GM18873 (cell line): ENCODE results near the gene AGTR1.
"Not testable (repeated sequence)": the region's sequence is repeated elsewhere in the genome, so short reads cannot be mapped to it uniquely, and the experiment has no call there.

Experiments used
- ATAC-seq: cut with Tn5 transposase; IDR thresholded peaks from one replicate; pipeline ENCODE4 v1.9.1; 2021; ENCODE audit warnings: mild to moderate bottlenecking, moderate library complexity, moderate number of reproducible peaks; ENCODE audit not compliant: unreplicated experiment, low FRiP score

Gene AGTR1

GRCh38 chr3:148757238-148758215 is 59.8 kb downstream of the AGTR1 start:
- ATAC-seq: no peak

- ATAC-seq: no peak
Measured at GRCh38 chr3:148758303-148758884, 60.7 kb downstream of the AGTR1 start.

- no peak for ATAC-seq
Measured at GRCh38 chr3:148759430-148759829, 61.7 kb downstream of the AGTR1 start.

GRCh38 chr3:148763156-148763680 is 65.5 kb downstream of the AGTR1 start:
- no peak for ATAC-seq

GRCh38 chr3:148763986-148764935 is 66.6 kb downstream of the AGTR1 start:
- ATAC-seq: no peak

- no peak for ATAC-seq
Measured at GRCh38 chr3:148772361-148772760, 74.7 kb downstream of the AGTR1 start.

- ATAC-seq: no peak
Measured at GRCh38 chr3:148772835-148773234, 75.1 kb downstream of the AGTR1 start.

- no peak for ATAC-seq
Measured at GRCh38 chr3:148773805-148774204, 76.1 kb downstream of the AGTR1 start.

- no peak for ATAC-seq
Measured at GRCh38 chr3:148778926-148779325, 81.2 kb downstream of the AGTR1 start.

- ATAC-seq: not testable (repeated sequence)
Measured at GRCh38 chr3:148785026-148785425, 87.3 kb downstream of the AGTR1 start.

- not testable (repeated sequence) for ATAC-seq
Measured at GRCh38 chr3:148786159-148786558, 88.5 kb downstream of the AGTR1 start.

GRCh38 chr3:148789146-148789545 is 91.4 kb downstream of the AGTR1 start:
- ATAC-seq: no peak

GRCh38 chr3:148789906-148790305 is 92.2 kb downstream of the AGTR1 start:
- no peak for ATAC-seq

- ATAC-seq: no peak
Measured at GRCh38 chr3:148790370-148790769, 92.7 kb downstream of the AGTR1 start.

GRCh38 chr3:148790851-148791735 is 93.4 kb downstream of the AGTR1 start:
- no peak for ATAC-seq

- no peak for ATAC-seq
Measured at GRCh38 chr3:148791920-148792319, 94.2 kb downstream of the AGTR1 start.

- ATAC-seq: no peak
Measured at GRCh38 chr3:148792516-148792915, 94.8 kb downstream of the AGTR1 start.
